GM18858 (cell line): ENCODE data around the gene SLC38A5.
"Not testable (repeated sequence)": the region's sequence is repeated elsewhere in the genome, so short reads cannot be mapped to it uniquely, and the experiment has no call there.

Experiments
- ATAC-seq: cut with Tn5 transposase; IDR thresholded peaks from one replicate; pipeline ENCODE4 v1.9.1; 2021; ENCODE audit not compliant: unreplicated experiment

SLC38A5 gene

GRCh38 chrX:48470110-48470832 lies at the start of gene SLC38A5:
TSS of gene SLC38A5 (minus strand) at chrX:48470260. CDS start at chrX:48467924, 2,336 bp downstream.
- ATAC-seq: no peak

DNA sequence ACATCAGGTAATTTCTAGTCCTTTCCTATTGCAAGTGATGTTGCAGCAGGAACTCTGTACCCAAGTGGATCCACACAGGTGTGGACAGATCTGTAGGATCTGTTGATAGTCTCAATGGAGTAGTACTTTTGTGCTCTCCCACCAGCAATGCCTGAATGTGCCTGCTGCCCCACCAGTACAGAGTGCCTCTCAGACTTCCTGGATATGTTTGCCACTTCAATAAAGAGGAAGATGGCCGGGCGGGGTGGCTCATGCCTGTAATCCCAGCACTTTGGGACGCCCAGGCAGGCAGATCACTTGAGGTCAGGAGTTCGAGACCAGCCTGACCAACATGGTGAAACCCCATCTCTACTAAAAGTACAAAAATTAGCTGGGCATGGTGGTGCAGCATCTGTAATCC lies 49.4 kb upstream of the SLC38A5 start:
- not testable (repeated sequence) for ATAC-seq

- ATAC-seq: no peak
These were observed 46.9 kb upstream of the SLC38A5 start for GRCh38 chrX:48516987-48517386.

GRCh38 chrX:48516285-48516684 lies 46.2 kb upstream of the SLC38A5 start:
- ATAC-seq: no peak

DNA sequence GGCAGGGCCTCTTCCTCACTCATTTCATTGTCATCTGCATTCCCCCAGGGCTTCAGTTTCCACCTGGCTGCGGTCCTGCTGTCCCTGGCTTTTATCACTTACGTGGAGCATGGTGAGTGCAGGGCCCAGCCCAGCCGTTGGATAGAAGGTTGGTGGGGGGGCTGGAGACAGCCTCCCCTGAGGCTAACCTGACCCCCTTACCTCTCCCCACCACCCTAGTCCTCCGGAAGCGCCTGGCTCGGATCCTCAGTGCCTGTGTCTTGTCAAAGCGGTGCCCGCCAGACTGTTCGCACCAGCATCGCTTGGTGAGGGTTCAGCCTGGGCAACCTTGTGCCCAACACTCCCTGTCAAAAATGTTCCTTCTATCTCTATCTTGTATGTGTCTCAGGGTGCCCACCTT lies 45.8 kb upstream of the SLC38A5 start:
- ATAC-seq: no peak

DNA sequence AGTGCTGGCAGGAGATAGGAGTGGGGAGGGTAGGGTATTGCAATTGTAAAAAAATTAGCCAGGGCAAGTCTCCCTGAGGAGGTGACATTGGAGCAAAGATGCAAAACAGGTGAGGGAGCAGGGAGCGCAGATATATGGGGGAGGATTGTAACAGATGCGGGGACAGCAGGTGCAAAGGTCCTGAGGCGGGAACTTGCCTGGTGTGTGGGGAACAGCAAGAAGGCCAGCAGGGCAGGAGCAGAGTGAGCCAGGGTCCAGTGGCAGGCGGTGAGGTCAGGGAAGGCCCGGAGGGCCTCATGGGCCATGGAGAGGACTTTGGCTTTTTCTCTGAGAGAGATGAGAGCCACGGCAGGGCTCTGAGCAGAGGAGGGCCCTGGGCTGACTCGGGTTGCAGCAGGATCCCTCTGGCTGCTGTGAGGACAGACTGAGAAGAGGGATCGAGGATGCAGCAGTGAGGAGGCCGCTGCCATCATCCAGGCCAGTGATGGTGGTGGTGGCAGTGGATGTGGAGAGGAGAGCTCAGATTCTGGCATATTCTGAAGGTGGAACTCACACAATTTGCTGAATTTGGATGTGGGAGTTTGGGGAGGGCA lies 44.9 kb upstream of the SLC38A5 start:
- ATAC-seq: no peak

DNA sequence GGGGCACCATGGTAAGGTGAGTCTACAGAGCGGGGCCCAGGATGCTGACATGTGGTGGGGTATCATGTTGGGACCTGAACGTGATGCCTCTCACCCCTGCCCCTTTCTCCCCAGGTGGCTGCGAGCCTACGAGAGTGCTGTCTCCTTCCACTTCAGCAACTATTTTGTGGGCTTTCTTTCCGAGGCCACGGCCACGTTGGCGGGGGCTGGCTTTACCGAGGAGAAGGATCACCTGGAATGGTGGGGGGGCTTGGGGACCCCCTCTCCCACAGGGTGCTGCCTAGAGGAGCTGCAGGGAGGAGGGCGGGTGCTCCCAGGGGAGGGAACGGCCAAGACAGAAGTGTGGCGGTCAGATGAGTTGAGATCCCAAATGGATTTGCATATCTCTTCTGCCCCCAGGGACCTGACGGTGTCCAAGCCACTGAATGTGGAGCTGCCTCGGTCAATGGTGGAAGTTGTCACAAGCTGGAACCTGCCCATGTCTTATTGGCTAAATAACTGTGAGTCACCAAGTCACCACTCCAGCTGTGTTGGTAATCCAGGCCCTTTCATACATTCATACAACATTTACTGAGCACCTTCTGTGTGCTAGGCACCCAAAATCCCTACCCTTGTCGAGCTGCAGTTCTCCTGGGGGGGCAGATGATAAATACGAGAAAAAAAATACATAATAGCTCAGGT lies 44.2 kb upstream of the SLC38A5 start:
- ATAC-seq: no peak

DNA sequence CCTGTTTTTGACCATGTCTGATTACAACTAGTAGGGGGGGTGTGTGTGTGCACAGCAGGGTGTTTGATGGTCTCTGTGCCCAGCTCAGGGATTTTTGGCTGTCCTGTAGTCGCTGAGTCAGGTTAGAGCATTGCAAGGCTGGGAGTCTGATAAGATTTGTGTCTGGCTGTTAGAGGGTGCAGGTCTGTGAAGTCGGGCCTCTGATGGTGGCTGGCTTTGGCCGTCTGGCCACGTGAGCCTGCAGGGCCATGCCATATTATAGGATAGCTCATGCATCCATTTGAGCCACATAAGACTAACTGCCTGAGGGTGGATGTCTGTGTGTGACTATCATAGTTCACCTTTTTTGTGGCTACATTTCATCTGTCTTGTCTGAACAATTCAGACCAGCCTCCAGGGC lies 43.6 kb upstream of the SLC38A5 start:
- no peak for ATAC-seq

- ATAC-seq: no peak
These were observed 42.4 kb upstream of the SLC38A5 start for GRCh38 chrX:48512371-48512935.

DNA sequence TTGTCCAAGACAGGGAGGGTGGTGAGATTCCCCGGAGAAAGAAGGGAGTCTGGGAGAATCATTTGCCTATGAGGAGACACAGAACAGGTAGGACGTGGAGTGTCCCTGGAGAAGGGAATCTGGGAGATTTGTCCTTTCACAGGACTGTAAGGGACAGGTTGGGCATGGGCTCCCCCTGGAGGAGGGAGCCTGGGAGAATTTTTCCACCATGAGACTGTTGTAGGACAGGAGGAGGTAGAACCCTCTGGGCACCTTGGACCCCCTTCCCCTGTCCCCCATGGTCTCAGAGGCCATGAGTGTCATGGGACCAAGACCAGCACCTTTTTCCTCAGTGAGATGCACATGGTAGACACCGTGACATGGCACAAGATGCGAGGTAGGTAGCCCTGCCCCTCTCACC lies 41.5 kb upstream of the SLC38A5 start:
- ATAC-seq: no peak

GRCh38 chrX:48509619-48510018 lies 39.6 kb upstream of the SLC38A5 start:
- no peak for ATAC-seq

DNA sequence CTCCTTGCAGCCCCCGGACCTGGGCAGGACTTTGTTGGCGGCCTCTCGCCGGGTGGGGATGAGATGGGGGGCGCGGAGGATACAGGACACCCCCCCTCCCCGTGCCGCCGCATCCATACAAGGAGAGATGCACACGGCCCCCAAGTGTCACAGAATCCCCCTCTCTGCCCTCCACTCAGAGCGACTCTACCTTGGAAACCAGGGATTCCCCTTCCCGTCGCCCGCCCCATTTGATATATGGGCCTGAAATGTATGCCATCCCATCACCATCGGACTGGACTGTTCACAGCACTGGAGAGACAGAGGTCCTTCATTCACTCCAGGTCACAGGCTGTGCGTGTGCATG lies 39.2 kb upstream of the SLC38A5 start:
- no peak for ATAC-seq

- ATAC-seq: no peak
These were observed 38.6 kb upstream of the SLC38A5 start, which contains the start of gene PORCN for GRCh38 chrX:48508400-48509244. TSS of gene PORCN (plus strand) at chrX:48508992. CDS start at chrX:48509821, 829 bp downstream.

DNA sequence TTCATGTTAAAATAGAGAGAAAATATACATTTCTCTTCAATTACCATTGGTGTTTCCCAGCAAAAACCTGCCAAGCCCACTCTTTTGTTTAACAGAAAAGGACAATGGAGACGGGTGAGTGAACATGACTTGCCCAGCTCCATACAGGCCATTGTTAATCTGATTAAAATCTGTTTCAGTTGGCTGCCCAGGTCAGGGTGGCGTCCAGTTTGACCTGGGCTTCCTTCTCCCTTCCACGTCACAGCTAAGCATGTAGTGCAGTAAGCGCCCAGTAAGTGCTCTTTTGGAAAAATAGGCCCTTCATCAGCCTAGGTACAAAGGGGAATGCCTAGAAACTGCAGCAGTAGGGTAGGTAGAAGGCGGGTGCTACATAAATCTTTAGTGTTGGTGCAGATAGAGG lies 37.2 kb upstream of the SLC38A5 start:
- no peak for ATAC-seq

GRCh38 chrX:48505481-48505880 lies 35.4 kb upstream of the SLC38A5 start:
- no peak for ATAC-seq

DNA sequence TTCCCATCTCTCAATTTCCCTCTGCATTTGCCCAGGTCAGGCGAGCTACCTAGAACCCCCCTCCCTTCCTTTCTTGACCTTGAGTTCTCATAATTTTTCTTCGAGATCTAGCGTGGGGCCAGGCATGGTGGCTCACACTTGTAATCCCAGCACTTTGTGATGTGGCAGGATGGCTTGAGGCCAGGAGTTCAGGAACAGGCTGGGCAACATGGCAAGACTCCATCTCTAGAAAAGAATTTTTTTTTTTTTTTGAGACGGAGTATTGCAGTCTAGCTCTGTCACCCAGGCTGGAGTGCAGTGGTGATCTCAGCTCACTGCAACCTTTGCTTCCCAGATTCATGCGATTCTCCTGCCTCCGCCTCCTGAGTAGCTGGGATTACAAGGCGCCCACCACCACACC lies 34.2 kb upstream of the SLC38A5 start:
- ATAC-seq: no peak

DNA sequence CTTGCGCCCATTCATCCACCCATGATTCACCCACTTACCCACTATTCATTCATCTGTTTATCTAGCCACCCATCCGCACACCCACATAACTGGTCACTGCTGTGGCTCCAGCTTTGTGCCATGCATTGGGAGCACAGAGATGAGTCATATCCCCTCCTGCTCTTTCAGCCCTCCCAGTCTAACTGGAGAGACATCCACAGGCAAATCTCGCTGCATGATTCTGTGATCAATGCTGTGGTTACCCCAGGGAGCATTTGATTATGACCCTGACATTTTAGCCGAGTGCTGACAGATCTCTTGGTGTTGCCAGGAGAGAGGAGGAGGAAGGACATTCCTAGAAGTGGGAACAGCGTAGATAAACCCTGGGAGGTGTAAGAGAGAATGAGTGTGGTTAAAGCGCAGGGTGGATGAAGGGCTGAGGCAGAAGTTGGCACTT lies 28.3 kb upstream of the SLC38A5 start:
- ATAC-seq: no peak

DNA sequence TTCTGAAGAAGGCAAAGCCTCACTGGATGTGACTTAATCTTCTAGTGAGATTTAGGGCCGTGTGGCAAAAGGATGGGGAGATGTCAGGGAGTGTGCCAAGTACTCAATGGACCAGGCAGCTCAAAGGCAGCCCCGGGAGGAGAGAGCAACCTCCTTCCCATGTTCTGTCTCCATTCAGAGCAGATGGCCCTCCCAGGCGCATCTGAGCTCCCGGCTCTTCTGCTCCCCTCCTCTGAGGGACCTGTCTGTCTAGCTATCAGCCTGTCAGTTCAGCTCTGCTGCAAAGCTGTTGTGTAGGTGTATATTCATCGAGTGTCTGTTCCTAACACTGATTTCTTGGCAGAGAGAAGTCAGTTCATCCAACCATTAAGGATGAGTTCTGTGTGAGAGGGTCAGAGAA lies 27.8 kb upstream of the SLC38A5 start:
- no peak for ATAC-seq

DNA sequence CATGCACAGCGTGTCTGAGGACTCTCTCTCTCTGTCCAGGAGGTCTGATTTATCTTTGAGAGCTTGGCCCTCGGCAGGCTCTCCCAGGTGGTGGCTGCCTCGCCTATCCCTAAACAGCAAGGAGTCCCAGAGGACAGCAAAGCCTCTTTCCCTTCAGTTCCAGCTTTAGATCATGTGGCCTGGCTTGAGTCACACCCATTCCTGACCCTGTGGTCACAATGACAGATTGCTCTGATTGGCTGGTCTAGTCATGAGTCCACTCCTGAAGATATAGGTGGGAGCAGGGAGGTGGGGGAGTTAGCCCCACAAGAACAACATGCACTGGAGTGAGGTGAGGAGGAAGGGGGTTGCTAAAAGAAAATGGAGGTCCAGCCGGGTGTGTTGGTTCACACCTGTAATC lies 26.6 kb upstream of the SLC38A5 start:
- ATAC-seq: no peak

DNA sequence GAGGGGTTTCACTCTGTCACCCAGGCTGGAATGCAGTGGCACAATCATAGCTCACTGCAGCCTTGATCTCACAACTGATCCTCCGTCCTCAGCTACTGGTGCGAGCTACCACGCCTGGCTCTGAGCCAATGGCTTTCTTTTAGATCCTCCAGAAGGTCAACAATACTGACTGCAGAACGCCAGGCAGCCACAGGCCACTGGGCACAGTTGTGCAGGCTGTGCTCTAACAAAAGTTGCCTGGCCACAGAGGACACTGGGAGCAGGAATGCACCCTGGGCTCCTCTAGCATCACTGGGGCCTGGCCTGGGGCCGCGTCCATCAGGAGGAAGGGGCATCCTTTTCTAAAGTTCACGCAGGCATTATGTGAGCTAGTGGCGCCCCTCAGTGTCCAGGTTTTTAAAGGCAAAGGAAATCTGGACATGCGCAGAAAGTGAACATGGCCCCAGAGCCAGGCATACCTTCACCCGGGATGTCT lies 23.9 kb upstream of the SLC38A5 start:
- ATAC-seq: no peak
